Fibroblast of the conjunctiva (primary cell): ENCODE measurements around the gene MUL1.
"Not testable (repeated sequence)": the region's sequence is repeated elsewhere in the genome, so short reads cannot be mapped to it uniquely, and the experiment has no call there.

ENCODE experiments used
- DNase-seq: peaks from one replicate; pipeline ENCODE4 v3.0.0-alpha.2; 2010; ENCODE audit warnings: low read depth

The MUL1 gene

GRCh38 chr1:20507564-20508410, at the start of gene MUL1:
Gene MUL1 (minus strand): TSS chr1:20508151. CDS start chr1:20508024, 127 bp downstream.
- peak; percentile 77 for DNase-seq

GRCh38 chr1:20555758-20556120, 47.8 kb upstream of the MUL1 start:
- DNase-seq, result no peak

- no peak for DNase-seq
Measured at GRCh38 chr1:20555025-20555757, 47.2 kb upstream of the MUL1 start.

GRCh38 chr1:20552728-20553445, 44.9 kb upstream of the MUL1 start:
- no peak for DNase-seq

- no peak for DNase-seq
Measured at GRCh38 chr1:20551945-20552727, 44.2 kb upstream of the MUL1 start, which contains the start of gene FAM43B. Gene FAM43B (plus strand): TSS chr1:20552573. CDS start chr1:20552974, 401 bp downstream.

- no peak for DNase-seq
Measured at GRCh38 chr1:20551161-20551560, 43.2 kb upstream of the MUL1 start.

- no peak for DNase-seq
Measured at GRCh38 chr1:20546637-20547036, 38.7 kb upstream of the MUL1 start.

- no peak for DNase-seq
Measured at GRCh38 chr1:20540281-20540680, 32.3 kb upstream of the MUL1 start.

GRCh38 chr1:20538760-20539551, 31.0 kb upstream of the MUL1 start:
- no peak for DNase-seq

- DNase-seq, result no peak
Measured at GRCh38 chr1:20538227-20538626, 30.3 kb upstream of the MUL1 start.

GRCh38 chr1:20534659-20535417, 26.9 kb upstream of the MUL1 start:
- no peak for DNase-seq

GRCh38 chr1:20533635-20534034, 25.7 kb upstream of the MUL1 start:
- no peak for DNase-seq

GRCh38 chr1:20530901-20531300, 22.9 kb upstream of the MUL1 start:
- DNase-seq, result no peak

GRCh38 chr1:20530306-20530705, 22.4 kb upstream of the MUL1 start:
- DNase-seq, result no peak

GRCh38 chr1:20528221-20528620, 20.3 kb upstream of the MUL1 start:
- no peak for DNase-seq

GRCh38 chr1:20526267-20526666, 18.3 kb upstream of the MUL1 start:
- no peak for DNase-seq

GRCh38 chr1:20521960-20522861, 14.3 kb upstream of the MUL1 start:
- peak; percentile 55 for DNase-seq

- DNase-seq, result not testable (repeated sequence)
Measured at GRCh38 chr1:20519609-20520262, 11.8 kb upstream of the MUL1 start.
